Spleen (tissue), 11 donors: ENCODE data around the gene RNASEH2C. TPM values are rescaled to one million over a fixed set of nuclear protein-coding genes. Genes with fewer than 3 reads are reported as not detected.
"Not testable (repeated sequence)": the region's sequence is repeated elsewhere in the genome, so short reads cannot be mapped to it uniquely, and the experiment has no call there.

Experiments
- DNase-seq: peaks from one replicate; pipeline ENCODE4 v3.0.0-alpha.2; 2020
- H3K27ac ChIP-seq, 8 donors: fragments of 200-600 bp; sonication (generic) in 7 of 8; 1 replicate in 4 of 8; 2 replicates in 4 of 8; pipeline versions ENCODE4 v1.5.0 to v1.8.0; 2016 to 2021; ENCODE audit warnings: inconsistent platforms in 4 of 8, mild to moderate bottlenecking in 4 of 8, moderate library complexity in 1 of 8
- H3K27me3 ChIP-seq, 7 donors: fragments of 200-600 bp; sonication (generic) in 6 of 7; replicated peaks in 1 of 7; 1 replicate in 4 of 7; 2 replicates in 3 of 7; pipeline versions ENCODE4 v1.5.0 to v1.8.0; 2016 to 2021; ENCODE audit warnings: inconsistent platforms in 3 of 7, mild to moderate bottlenecking in 1 of 7
- H3K36me3 ChIP-seq, 6 donors: fragments of 200-600 bp; sonication (generic) in 5 of 6; 1 replicate in 4 of 6; 2 replicates in 2 of 6; pipeline versions ENCODE4 v1.5.0 to v1.8.0; 2016 to 2021; ENCODE audit warnings: inconsistent platforms in 2 of 6
- H3K4me1 ChIP-seq, 6 donors: fragments of 200-600 bp; sonication (generic) in 5 of 6; 1 replicate in 3 of 6; 2 replicates in 3 of 6; pipeline versions ENCODE4 v1.5.0 to v1.8.0; 2016 to 2021; ENCODE audit warnings: inconsistent platforms in 3 of 6
- H3K4me3 ChIP-seq, 8 donors: fragments of 200-600 bp; sonication (generic) in 7 of 8; 1 replicate in 4 of 8; 2 replicates in 4 of 8; pipeline versions ENCODE4 v1.5.0 to v1.8.0; 2016 to 2021; ENCODE audit warnings: inconsistent platforms in 4 of 8, mild to moderate bottlenecking in 4 of 8, moderate library complexity in 2 of 8
- H3K9me3 ChIP-seq, 8 donors: fragments of 200-600 bp; sonication (generic) in 7 of 8; 1 replicate in 4 of 8; 2 replicates in 4 of 8; pipeline versions ENCODE4 v1.5.0 to v1.8.0; 2016 to 2021; ENCODE audit warnings: inconsistent platforms in 4 of 8
- POLR2A ChIP-seq, 3 donors: fragments of 450-650 bp; IDR thresholded peaks; one replicate each; pipeline ENCODE4 v1.5.1; 2017; ENCODE audit warnings: antibody characterized with exemption in 3 of 3, mild to moderate bottlenecking in 1 of 3
- POLR2AphosphoS5 ChIP-seq, 3 donors: sonication (generic); formaldehyde crosslinking; IDR thresholded peaks; one replicate each; pipeline ENCODE4 v1.5.1; 2017; ENCODE audit warnings: antibody characterized with exemption in 3 of 3
- WGBS, 5 donors: extraction: QIAGEN DNeasy Blood & Tissue Kit in 3 of 5; methylation state at CpG; one replicate each; pipeline versions ENCODE4 v1.1.5 to v1.1.7; 2013 to 2018; 5-methylcytosine and 5-hydroxymethylcytosine counted together
- intact Hi-C: fragments of 100-400 bp; cut with DNase I; formaldehyde crosslinking; loops from one replicate; pipeline ENCODE4 v1.15.0; 2023; ENCODE audit warnings: low total_unique reads
- polyA plus RNA-seq, 3 donors: library from polyadenylated mRNA; stranded (reverse); fragments of 200-250 nt; gene quantifications; one replicate each; pipeline ENCODE4 v1.2.1, GENCODE V29; 2013
- total RNA-seq, 7 donors: library from RNA; depleted of rRNA in 3 of 7; stranded (reverse); fragments of >200 nt in 3 of 7; fragmentation: NEBNext Ultra II Directional in 4 of 7; extraction: Animal tissue kit (Norgen Biotek cat#: 25700) in 4 of 7; gene quantifications; one replicate each; pipeline versions ENCODE4 v1.1.0 to v1.2.1, GENCODE V29; 2016 to 2021
- TF ChIP-seq, protein P1 (sequence below), 11 experiments: fragments of 200-600 bp in 7 of 11; fragments of 450-650 bp in 4 of 11; sonication (generic) in 4 of 11; IDR thresholded peaks in 8 of 11; conservative IDR thresholded peaks in 3 of 11; 1 replicate in 7 of 11; 2 replicates in 4 of 11; pipeline versions ENCODE4 v1.4.0 to v1.8.0; 2016 to 2021; ENCODE audit warnings: antibody characterized with exemption in 11 of 11, inconsistent platforms in 4 of 11, mild to moderate bottlenecking in 1 of 11
- donor health status: healthy with polysubstance abuse.
- donor health status: DM: no; HTN: no; CAD: no; lungs with moderate emphysema.
- donor health status: DM: no; HTN: no; CAD: no.
- donor health status: Bipolar disorder and iron deficiency.
- donor health status: healthy.
- donor health status: DM: no; HTN: no; CAD: no.
- donor health status: DM: yes; HTN: yes; CAD: no.

Gene RNASEH2C
- total and polyA plus RNA-seq, 10 donors = 51.0 to 141 (median 60.9) TPM

DNA sequence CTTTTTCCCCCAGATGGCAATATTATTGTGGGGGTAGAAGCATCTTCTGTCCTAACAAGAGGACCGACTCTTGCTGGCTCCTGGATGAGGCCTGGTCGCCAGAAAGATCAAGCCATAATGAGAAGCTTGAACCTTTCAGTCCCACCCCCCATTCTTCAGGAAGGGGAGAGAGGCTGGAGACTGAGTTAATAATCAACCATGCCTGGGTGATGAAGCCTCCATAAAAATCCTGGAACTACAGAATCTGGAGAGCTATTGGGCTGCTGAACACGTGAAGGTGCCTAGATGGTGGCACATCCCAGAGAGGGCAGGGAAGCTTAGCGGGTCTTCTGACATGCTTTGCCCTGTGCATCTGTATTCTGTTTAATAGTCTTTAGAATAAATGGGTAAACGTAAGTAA is 43.8 kb upstream of the RNASEH2C start:
- intact Hi-C loops = no loop called here
- no peak for DNase-seq

GRCh38 chr11:65762816-65763215 is 42.2 kb upstream of the RNASEH2C start:
- intact Hi-C loops, DNase-seq, H3K36me3 ChIP-seq, H3K27ac ChIP-seq, H3K4me3 ChIP-seq, H3K9me3 ChIP-seq, H3K4me1 ChIP-seq: not testable (repeated sequence)
- WGBS, 5 donors = 81 to 98% (median 90%) methylated on average over 8 to 29 of the region's 29 CpGs
- H3K27me3 ChIP-seq = peaks cover 0 to 20% (median 0%) of the 10 kb centered on the region in 7 donors

More for the DNA sequence above, 43.8 kb upstream of the RNASEH2C start:
- H3K27me3 ChIP-seq = peaks cover 0 to 15% (median 0%) of the 10 kb centered on the region in 7 donors
- H3K4me3 ChIP-seq = no peak overlapping the region
- H3K4me1 ChIP-seq = peaks cover 0 to 7% (median 1%) of the 10 kb centered on the region in 6 donors
- H3K36me3 ChIP-seq = no peaks in the 10 kb centered on the region
- no peaks in the 10 kb centered on the region for H3K9me3 ChIP-seq
- 82 to 92% (median 89%) methylated on average over 5 of the region's 5 CpGs for WGBS, 5 donors
- no peak overlapping the region for H3K27ac ChIP-seq
- TF ChIP-seq, protein P1, sequence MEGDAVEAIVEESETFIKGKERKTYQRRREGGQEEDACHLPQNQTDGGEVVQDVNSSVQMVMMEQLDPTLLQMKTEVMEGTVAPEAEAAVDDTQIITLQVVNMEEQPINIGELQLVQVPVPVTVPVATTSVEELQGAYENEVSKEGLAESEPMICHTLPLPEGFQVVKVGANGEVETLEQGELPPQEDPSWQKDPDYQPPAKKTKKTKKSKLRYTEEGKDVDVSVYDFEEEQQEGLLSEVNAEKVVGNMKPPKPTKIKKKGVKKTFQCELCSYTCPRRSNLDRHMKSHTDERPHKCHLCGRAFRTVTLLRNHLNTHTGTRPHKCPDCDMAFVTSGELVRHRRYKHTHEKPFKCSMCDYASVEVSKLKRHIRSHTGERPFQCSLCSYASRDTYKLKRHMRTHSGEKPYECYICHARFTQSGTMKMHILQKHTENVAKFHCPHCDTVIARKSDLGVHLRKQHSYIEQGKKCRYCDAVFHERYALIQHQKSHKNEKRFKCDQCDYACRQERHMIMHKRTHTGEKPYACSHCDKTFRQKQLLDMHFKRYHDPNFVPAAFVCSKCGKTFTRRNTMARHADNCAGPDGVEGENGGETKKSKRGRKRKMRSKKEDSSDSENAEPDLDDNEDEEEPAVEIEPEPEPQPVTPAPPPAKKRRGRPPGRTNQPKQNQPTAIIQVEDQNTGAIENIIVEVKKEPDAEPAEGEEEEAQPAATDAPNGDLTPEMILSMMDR (IDR thresholded peaks at IDR 0.05 in 8 of 11, conservative IDR thresholded peaks at IDR 0.05 in 3 of 11) = no peak
- no peak for TF ChIP-seq POLR2A (IDR thresholded peaks at IDR 0.05)
- no peak for TF ChIP-seq POLR2AphosphoS5 (IDR thresholded peaks at IDR 0.05)

GRCh38 chr11:65762169-65762568 is 41.6 kb upstream of the RNASEH2C start:
- H3K9me3 ChIP-seq, H3K4me1 ChIP-seq, H3K4me3 ChIP-seq, H3K36me3 ChIP-seq, DNase-seq, H3K27ac ChIP-seq, intact Hi-C loops: not testable (repeated sequence)
- H3K27me3 ChIP-seq = peaks cover 0 to 24% (median 0%) of the 10 kb centered on the region in 7 donors
- WGBS, 5 donors = 55 to 78% (median 69%) methylated on average over 4 to 5 of the region's 5 CpGs

DNA sequence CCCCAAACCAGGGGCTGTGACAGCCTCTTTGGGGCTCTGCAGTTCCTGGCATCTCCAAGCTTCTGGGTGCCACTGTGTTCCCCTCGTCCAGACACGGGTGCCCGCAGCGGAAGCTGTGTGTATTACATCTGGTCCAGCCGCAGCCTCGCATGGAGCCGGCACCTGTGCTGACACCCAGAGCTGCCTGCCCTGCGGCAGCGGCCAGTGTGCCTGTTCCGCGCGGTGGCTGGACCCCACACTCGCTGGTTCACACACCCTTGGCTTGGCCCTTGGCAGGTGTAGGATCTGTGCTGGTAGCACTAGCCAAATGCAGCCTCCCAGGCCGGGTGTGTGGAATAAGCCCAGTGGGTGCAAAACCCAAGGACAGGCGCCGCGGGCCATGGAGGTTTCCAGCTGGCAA is 24.5 kb upstream of the RNASEH2C start:
- intact Hi-C loops = no loop called here
- 90 to 97% (median 93%) methylated on average over 13 to 17 of the region's 17 CpGs for WGBS, 5 donors
- no peaks in the 10 kb centered on the region for H3K9me3 ChIP-seq
- H3K36me3 ChIP-seq = no peaks in the 10 kb centered on the region
- no peak overlapping the region for H3K4me3 ChIP-seq
- no peak for DNase-seq
- H3K4me1 ChIP-seq = no peaks in the 10 kb centered on the region
- no peak overlapping the region for H3K27ac ChIP-seq
- peaks cover 0 to 8% (median 0%) of the 10 kb centered on the region in 7 donors for H3K27me3 ChIP-seq
- TF ChIP-seq POLR2AphosphoS5 (IDR thresholded peaks at IDR 0.05) (no peak), POLR2A (IDR thresholded peaks at IDR 0.05) (no peak)
- TF ChIP-seq, protein P1 (IDR thresholded peaks at IDR 0.05 in 8 of 11, conservative IDR thresholded peaks at IDR 0.05 in 3 of 11) = no peak

- Histone ChIP-seq H3K4me3 (no peak overlapping the region), H3K27me3 (peaks cover 0 to 5% (median 0%) of the 10 kb centered on the region in 7 donors), H3K27ac (no peak overlapping the region), H3K9me3 (no peaks in the 10 kb centered on the region), H3K36me3 (no peaks in the 10 kb centered on the region), H3K4me1 (no peaks in the 10 kb centered on the region)
- TF ChIP-seq POLR2A (IDR thresholded peaks at IDR 0.05) = no peak
- TF ChIP-seq, protein P1 (IDR thresholded peaks at IDR 0.05 in 8 of 11, conservative IDR thresholded peaks at IDR 0.05 in 3 of 11) = no peak
- TF ChIP-seq POLR2AphosphoS5 (IDR thresholded peaks at IDR 0.05) = no peak
- intact Hi-C loops = no loop called here
- no peak for DNase-seq
- WGBS, 5 donors = 79 to 93% (median 86%) methylated on average over 7 to 8 of the region's 8 CpGs
These were observed 24.1 kb upstream of the RNASEH2C start for GRCh38 chr11:65744699-65745042.
